Measurements from ENCODE around the gene GRIK5. TPM values are rescaled to one million over a fixed set of nuclear protein-coding genes. Genes with fewer than 3 reads are reported as not detected.

The GRIK5 gene
- total RNA-seq, 1 donor from 2014 or later = 0.09 TPM

DNA sequence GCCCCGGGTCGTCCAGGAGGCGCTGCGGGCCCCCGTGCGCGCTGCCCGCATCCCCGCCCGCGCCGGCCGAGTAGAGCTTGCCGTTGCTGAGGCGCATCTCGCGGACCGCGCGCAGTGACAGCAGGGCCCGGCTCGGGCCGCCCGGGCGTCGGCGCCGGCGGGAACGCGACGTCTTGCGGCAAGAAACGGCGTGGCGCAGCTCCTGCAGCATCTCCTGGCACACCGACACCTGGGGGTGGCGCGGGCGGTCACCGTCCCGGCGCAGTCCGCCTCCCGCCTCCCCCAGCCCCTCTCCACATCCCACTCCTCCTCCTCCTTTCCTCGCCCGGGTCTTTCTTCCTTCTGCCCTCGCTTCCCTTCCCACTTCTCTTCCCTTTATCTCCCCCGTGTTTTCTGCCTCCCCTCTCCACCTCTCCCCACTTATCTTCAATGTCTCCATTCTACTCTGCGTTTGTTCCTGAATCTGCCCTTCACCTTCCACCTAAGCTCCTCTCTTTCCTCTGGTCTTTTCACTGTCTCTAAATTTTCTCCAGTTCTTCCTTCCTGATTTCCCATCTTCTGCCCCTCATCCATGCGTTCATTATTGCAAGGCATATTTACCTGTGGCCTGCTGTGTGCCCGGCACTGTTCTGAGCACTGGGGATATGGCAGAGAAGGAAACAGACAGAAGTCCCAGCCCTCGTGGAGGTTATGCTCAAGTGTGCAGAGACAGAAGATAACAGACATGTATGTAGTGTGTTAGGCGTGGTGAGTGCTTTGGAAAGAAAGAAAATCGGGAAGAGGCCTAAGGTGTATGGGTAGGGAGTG, 70.7 kb downstream of the GRIK5 start:
- DNase-seq = no peak
- no peak overlapping the region for H3K27ac Mint-ChIP-seq
- peaks cover 30% of the 10 kb centered on the region for H3K4me1 Mint-ChIP-seq
- TF ChIP-seq, protein P1, sequence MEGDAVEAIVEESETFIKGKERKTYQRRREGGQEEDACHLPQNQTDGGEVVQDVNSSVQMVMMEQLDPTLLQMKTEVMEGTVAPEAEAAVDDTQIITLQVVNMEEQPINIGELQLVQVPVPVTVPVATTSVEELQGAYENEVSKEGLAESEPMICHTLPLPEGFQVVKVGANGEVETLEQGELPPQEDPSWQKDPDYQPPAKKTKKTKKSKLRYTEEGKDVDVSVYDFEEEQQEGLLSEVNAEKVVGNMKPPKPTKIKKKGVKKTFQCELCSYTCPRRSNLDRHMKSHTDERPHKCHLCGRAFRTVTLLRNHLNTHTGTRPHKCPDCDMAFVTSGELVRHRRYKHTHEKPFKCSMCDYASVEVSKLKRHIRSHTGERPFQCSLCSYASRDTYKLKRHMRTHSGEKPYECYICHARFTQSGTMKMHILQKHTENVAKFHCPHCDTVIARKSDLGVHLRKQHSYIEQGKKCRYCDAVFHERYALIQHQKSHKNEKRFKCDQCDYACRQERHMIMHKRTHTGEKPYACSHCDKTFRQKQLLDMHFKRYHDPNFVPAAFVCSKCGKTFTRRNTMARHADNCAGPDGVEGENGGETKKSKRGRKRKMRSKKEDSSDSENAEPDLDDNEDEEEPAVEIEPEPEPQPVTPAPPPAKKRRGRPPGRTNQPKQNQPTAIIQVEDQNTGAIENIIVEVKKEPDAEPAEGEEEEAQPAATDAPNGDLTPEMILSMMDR (IDR thresholded peaks at IDR 0.05) = no peak
- CTCF ChIA-PET = no interaction called here
- H3K27me3 Mint-ChIP-seq = peaks cover 66% of the 10 kb centered on the region
- no peaks in the 10 kb centered on the region for H3K9me3 Mint-ChIP-seq
- no peaks in the 10 kb centered on the region for H3K36me3 Mint-ChIP-seq (ENCODE audit: low read depth)
- intact Hi-C loops (cut with micrococcal nuclease) = no loop called here
- H3K4me3 Mint-ChIP-seq = peak overlapping the region; percentile 2
- ATAC-seq (ENCODE audit: low read depth) = no peak
- POLR2A ChIA-PET = no interaction called here

DNA sequence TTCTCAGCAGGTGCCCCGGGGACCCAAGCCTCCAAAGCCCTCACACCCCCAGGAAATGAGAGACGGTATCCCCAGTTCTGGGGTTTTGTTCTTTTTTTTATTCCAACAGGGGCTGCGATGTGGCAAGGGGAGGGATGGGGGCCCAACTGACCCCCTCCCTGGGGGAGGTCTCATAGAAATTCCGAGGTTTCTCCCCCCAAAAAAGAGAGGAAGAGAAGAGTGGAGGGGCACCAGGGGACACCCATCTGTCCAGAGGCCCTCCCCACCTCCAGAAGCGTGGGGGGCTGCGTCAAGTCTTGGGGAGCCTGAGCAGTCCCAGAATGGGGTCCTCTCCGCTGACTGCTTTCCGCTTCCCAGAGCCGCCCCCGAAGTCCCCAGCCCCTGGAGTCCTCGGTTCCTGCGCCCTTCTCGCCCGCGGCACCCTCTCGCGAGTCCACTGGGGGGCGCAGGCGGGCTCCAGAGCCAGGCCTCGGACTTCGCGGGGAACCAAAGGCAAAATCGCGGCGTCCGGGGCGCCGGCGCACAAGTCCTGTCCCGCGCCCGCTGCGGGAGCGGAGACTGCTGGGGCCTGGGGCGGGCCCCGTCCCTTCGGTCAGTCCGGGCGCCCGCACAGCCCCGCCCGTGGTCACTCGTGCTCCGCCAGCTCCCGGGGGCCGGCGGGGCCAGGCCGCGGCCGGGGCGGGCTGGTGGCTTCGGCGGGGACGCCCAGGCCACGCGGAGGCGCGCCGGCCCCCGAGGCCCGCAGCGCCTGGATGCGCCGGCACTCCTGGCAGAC, 71.6 kb downstream of the GRIK5 start:
- ATAC-seq (ENCODE audit: low read depth) = no peak
- DNase-seq = peak; percentile 45
- POLR2A ChIA-PET = no interaction called here
- Mint-ChIP-seq H3K27me3 (peaks cover 59% of the 10 kb centered on the region), H3K36me3 (ENCODE audit: low read depth) (no peaks in the 10 kb centered on the region), H3K27ac (no peak overlapping the region), H3K4me3 (no peak overlapping the region), H3K4me1 (peaks cover 33% of the 10 kb centered on the region), H3K9me3 (no peaks in the 10 kb centered on the region)
- CTCF ChIA-PET = no interaction called here
- intact Hi-C loops (cut with micrococcal nuclease) = no loop called here
- TF ChIP-seq, protein P1 (IDR thresholded peaks at IDR 0.05) = no peak

DNA sequence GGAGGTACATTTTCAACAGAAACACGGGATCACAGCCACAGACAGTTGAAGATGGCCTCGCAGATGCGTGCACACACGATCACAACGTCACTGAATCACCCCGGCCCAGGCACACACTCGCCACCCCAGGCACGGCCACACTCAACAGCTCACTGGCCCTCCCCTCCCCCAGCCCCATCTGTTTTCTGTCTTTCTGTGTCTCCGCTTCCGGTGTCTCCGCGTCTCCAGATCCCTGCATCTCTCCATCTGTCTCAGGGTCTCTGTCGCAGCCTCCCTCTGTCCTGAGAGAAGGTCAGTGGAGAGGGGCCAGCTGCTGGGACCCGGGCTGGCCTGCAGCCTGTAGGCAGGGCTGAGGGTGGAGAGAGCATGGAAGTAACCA, 72.2 kb downstream of the GRIK5 start:
- TF ChIP-seq, protein P1 (IDR thresholded peaks at IDR 0.05) = no peak
- Mint-ChIP-seq H3K27ac (no peak overlapping the region), H3K4me3 (peak overlapping the region; percentile 48), H3K27me3 (peaks cover 57% of the 10 kb centered on the region), H3K36me3 (ENCODE audit: low read depth) (no peaks in the 10 kb centered on the region), H3K4me1 (peaks cover 35% of the 10 kb centered on the region), H3K9me3 (no peaks in the 10 kb centered on the region)
- intact Hi-C loops (cut with micrococcal nuclease) = no loop called here
- ATAC-seq (ENCODE audit: low read depth) (no peak), DNase-seq (no peak)
- ChIA-PET CTCF (no interaction called here), POLR2A (interaction anchor here (0.6 to 0.7 kb wide), 2 partner anchors 14 to 41 kb away, joined by 4 to 8 read pairs; no protein-coding TSS in a partner anchor)

DNA sequence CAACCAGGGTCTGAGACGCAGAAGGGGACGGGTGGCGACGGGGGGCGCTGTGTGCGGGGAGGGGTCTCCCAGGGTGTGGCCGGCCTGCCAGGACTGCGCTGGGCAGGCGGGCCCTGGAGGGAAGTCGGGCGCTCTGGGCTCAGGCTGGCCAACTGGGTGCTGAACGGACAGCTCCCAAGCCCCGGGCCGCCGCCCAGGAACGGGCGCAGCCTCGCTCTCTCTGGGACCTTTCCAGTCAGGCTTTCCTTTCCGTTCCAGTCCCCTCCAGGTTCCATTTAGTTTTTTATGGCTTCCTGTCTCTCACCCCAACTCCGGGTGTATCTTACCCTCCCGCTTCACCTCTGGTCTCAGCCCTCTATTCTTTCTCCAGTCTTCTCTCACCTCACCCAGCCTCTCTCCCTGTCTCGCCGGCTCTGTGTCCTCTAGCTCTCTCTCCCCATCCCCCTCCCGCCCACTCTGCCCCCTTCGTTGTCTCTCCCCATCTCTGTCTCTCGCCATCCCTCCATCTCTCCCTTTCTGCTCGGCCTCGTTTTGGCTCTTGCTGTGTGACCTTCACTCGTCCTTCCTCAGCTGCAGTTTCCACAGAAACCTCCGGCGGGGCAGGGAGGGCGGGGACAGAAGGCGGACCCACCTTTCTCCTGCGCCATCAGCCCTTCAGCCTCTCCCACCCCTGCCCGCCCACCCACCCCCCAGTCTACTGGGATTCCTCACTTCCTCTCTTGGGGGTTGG, 72.7 kb downstream of the GRIK5 start:
- Mint-ChIP-seq H3K36me3 (ENCODE audit: low read depth) (no peaks in the 10 kb centered on the region), H3K4me1 (peaks cover 38% of the 10 kb centered on the region), H3K4me3 (peak overlapping the region; percentile 48), H3K9me3 (no peaks in the 10 kb centered on the region), H3K27ac (no peak overlapping the region), H3K27me3 (peaks cover 60% of the 10 kb centered on the region)
- ATAC-seq (ENCODE audit: low read depth) (peak; percentile 23), DNase-seq (peak; percentile 46)
- TF ChIP-seq, protein P1 (IDR thresholded peaks at IDR 0.05) = no peak
- intact Hi-C loops (cut with micrococcal nuclease) = no loop called here
- ChIA-PET POLR2A (interaction anchor here (0.6 to 0.7 kb wide), 3 partner anchors 14 to 44 kb away, joined by 3 to 8 read pairs (median 4); no protein-coding TSS in a partner anchor), CTCF (no interaction called here)

Measured in activated B cell treated with CpG ODN at 0.5 μM for 24 hours (primary cell).